Left renal cortex interstitium (tissue), 4 donors: ENCODE data around the gene DHCR24. TPM values are rescaled to one million over a fixed set of nuclear protein-coding genes. Genes with fewer than 3 reads are reported as not detected.
"Not testable (repeated sequence)": the region's sequence is repeated elsewhere in the genome, so short reads cannot be mapped to it uniquely, and the experiment has no call there.

ENCODE experiments used
- DNase-seq, 4 donors: peaks; one replicate each; pipeline ENCODE4 v3.0.0-alpha.2; 2013; ENCODE audit warnings: low read depth in 4 of 4, low spot score in 2 of 4, missing footprints in 1 of 4
- polyA plus RNA-seq, 4 donors: library from polyadenylated mRNA; unstranded; fragments of 120-200 nt; gene quantifications; one replicate each; pipeline ENCODE4 v1.2.1, GENCODE V29; 2013; ENCODE audit not compliant: insufficient read length in 4 of 4

The DHCR24 gene
- polyA plus RNA-seq, 4 donors: 63.4 to 89.1 (median 78.0) TPM

- DNase-seq: no peak
Measured at GRCh38 chr1:54888080-54888733, 1.2 kb upstream of the DHCR24 start.

- no peak for DNase-seq
Measured at GRCh38 chr1:54887665-54888071, 673 bp upstream of the DHCR24 start.

GRCh38 chr1:54885807-54886723, 930 bp downstream of the DHCR24 start:
- DNase-seq: no peak

- DNase-seq: no peak
Measured at GRCh38 chr1:54885237-54885679, 1.7 kb downstream of the DHCR24 start.

- DNase-seq: no peak
Measured at GRCh38 chr1:54884768-54885167, 2.2 kb downstream of the DHCR24 start.

- DNase-seq: no peak
Measured at GRCh38 chr1:54884135-54884586, 2.8 kb downstream of the DHCR24 start.

GRCh38 chr1:54883349-54884102, 3.5 kb downstream of the DHCR24 start:
- no peak for DNase-seq

GRCh38 chr1:54882519-54882918, 4.5 kb downstream of the DHCR24 start:
- DNase-seq: no peak

GRCh38 chr1:54881604-54882003, 5.4 kb downstream of the DHCR24 start:
- not testable (repeated sequence) for DNase-seq

- DNase-seq: no peak
Measured at GRCh38 chr1:54879872-54880271, 7.1 kb downstream of the DHCR24 start.

GRCh38 chr1:54876814-54877213, 10.2 kb downstream of the DHCR24 start:
- DNase-seq: no peak

GRCh38 chr1:54875000-54875399, 12.0 kb downstream of the DHCR24 start:
- DNase-seq: no peak

- no peak for DNase-seq
Measured at GRCh38 chr1:54874079-54874830, 12.7 kb downstream of the DHCR24 start.

GRCh38 chr1:54872036-54872331, 15.0 kb downstream of the DHCR24 start:
- DNase-seq: no peak

- no peak for DNase-seq
Measured at GRCh38 chr1:54871275-54872035, 15.5 kb downstream of the DHCR24 start.

- no peak for DNase-seq
Measured at GRCh38 chr1:54870869-54871268, 16.1 kb downstream of the DHCR24 start.

GRCh38 chr1:54869173-54869851, 17.7 kb downstream of the DHCR24 start:
- no peak for DNase-seq

GRCh38 chr1:54867717-54868057, 19.3 kb downstream of the DHCR24 start:
- DNase-seq: no peak
